Body of pancreas (tissue), 4 donors: ENCODE data around the gene EPG5. TPM values are rescaled to one million over a fixed set of nuclear protein-coding genes. Genes with fewer than 3 reads are reported as not detected.

ENCODE experiments used
- ATAC-seq: fragments of 150-250 bp; one replicate; pipeline ENCODE4 v1.9.1; 2016
- DNase-seq, 4 donors: peaks; one replicate each; pipeline ENCODE4 v3.0.0-alpha.2; 2019
- H3K27ac ChIP-seq, 4 donors: fragments of 200-600 bp; sonication (generic); 1 replicate in 3 of 4; 2 replicates in 1 of 4; pipeline versions ENCODE4 v1.5.1 to v1.6.1; 2016 to 2019; ENCODE audit warnings: mild to moderate bottlenecking in 1 of 4, mixed read lengths in 1 of 4, moderate library complexity in 1 of 4
- H3K27me3 ChIP-seq, 2 donors: fragments of 200-600 bp; sonication (generic); one replicate each; pipeline ENCODE4 v1.6.0; 2016; ENCODE audit warnings: mild to moderate bottlenecking in 1 of 2
- H3K36me3 ChIP-seq, 2 donors: fragments of 200-600 bp; sonication (generic); replicated peaks in 1 of 2; 2 replicates each; pipeline ENCODE4 v1.5.1; 2016; ENCODE audit warnings: low read depth in 2 of 2; ENCODE audit not compliant: insufficient read depth in 1 of 2
- H3K4me1 ChIP-seq: fragments of 200-600 bp; sonication (generic); one replicate; pipeline ENCODE4 v1.6.0; 2016
- H3K4me3 ChIP-seq, 2 donors: fragments of 200-600 bp; sonication (generic); 1 replicate in 1 of 2; 2 replicates in 1 of 2; pipeline ENCODE4 v1.5.1; 2016 to 2019
- H3K9me3 ChIP-seq, 3 donors: fragments of 200-600 bp; sonication (generic); 1 replicate in 2 of 3; 2 replicates in 1 of 3; pipeline ENCODE4 v1.5.1; 2016
- CTCF ChIP-seq, 7 experiments: fragments of 450-650 bp in 4 of 7; fragments of 200-600 bp in 3 of 7; sonication (generic) in 3 of 7; IDR thresholded peaks; one replicate each; pipeline ENCODE4 v1.5.1; 2016 to 2019; ENCODE audit warnings: antibody characterized with exemption in 7 of 7
- POLR2A ChIP-seq, 3 donors: fragments of 450-650 bp; IDR thresholded peaks; one replicate each; pipeline ENCODE4 v1.6.1; 2016; ENCODE audit warnings: antibody characterized with exemption in 3 of 3, mild to moderate bottlenecking in 2 of 3
- WGBS, 2 donors: methylation state at CpG; one replicate each; pipeline ENCODE4 v1.1.5; 2017; 5-methylcytosine and 5-hydroxymethylcytosine counted together
- intact Hi-C: fragments of 100-400 bp; cut with DNase I; formaldehyde crosslinking; loops from one replicate; pipeline ENCODE4 v1.15.1; 2023
- total RNA-seq, 2 donors: library from RNA; depleted of rRNA; stranded (reverse); fragments of >200 nt; gene quantifications; one replicate each; pipeline ENCODE4 v1.1.0, GENCODE V29; 2016

Gene EPG5
- total RNA-seq, 2 donors from 2014 or later: 13.2 to 14.5 TPM

GRCh38 chr18:45945669-45946068 is 21.5 kb downstream of the EPG5 start:
- H3K4me1 ChIP-seq: no peaks in the 10 kb centered on the region
- H3K4me3 ChIP-seq: no peak overlapping the region
- intact Hi-C loops: no loop called here
- peaks cover 0 to 53% of the 10 kb centered on the region in 2 donors for H3K36me3 ChIP-seq
- no peak for DNase-seq
- WGBS, 2 donors: 74% methylated on average over 5 of the region's 5 CpGs
- H3K27ac ChIP-seq: no peak overlapping the region
- TF ChIP-seq CTCF (IDR thresholded peaks at IDR 0.05) (no peak), POLR2A (IDR thresholded peaks at IDR 0.05) (no peak)
- ATAC-seq: no peak
- H3K27me3 ChIP-seq: no peaks in the 10 kb centered on the region
- H3K9me3 ChIP-seq: no peaks in the 10 kb centered on the region

GRCh38 chr18:45940724-45941123 is 26.4 kb downstream of the EPG5 start:
- H3K4me1 ChIP-seq: no peaks in the 10 kb centered on the region
- H3K27ac ChIP-seq: no peak overlapping the region
- intact Hi-C loops: no loop called here
- ATAC-seq: no peak
- H3K36me3 ChIP-seq: peaks cover 0 to 47% of the 10 kb centered on the region in 2 donors
- TF ChIP-seq CTCF (IDR thresholded peaks at IDR 0.05): no peak
- no peaks in the 10 kb centered on the region for H3K27me3 ChIP-seq
- DNase-seq: no peak
- no peak overlapping the region for H3K4me3 ChIP-seq
- no peaks in the 10 kb centered on the region for H3K9me3 ChIP-seq
- 84 to 92% methylated on average over 2 of the region's 2 CpGs for WGBS, 2 donors

GRCh38 chr18:45939236-45939635 is 27.9 kb downstream of the EPG5 start:
- Histone ChIP-seq H3K9me3 (no peaks in the 10 kb centered on the region), H3K27ac (no peak overlapping the region), H3K36me3 (peaks cover 0 to 37% of the 10 kb centered on the region in 2 donors), H3K27me3 (no peaks in the 10 kb centered on the region), H3K4me3 (no peak overlapping the region), H3K4me1 (no peaks in the 10 kb centered on the region)
- no peak for DNase-seq
- WGBS, 2 donors: 95 to 100% methylated on average over 2 of the region's 2 CpGs
- TF ChIP-seq CTCF (IDR thresholded peaks at IDR 0.05) (no peak), POLR2A (IDR thresholded peaks at IDR 0.05) (no peak)
- no peak for ATAC-seq
- intact Hi-C loops: no loop called here

GRCh38 chr18:45938488-45938935 is 28.6 kb downstream of the EPG5 start:
- no peak for ATAC-seq
- 63 to 80% methylated on average over 2 of the region's 2 CpGs for WGBS, 2 donors

More at GRCh38 chr18:45938488-45938935, 28.6 kb downstream of the EPG5 start:
- intact Hi-C loops: no loop called here
- Histone ChIP-seq H3K4me3 (no peak overlapping the region), H3K27ac (no peak overlapping the region), H3K36me3 (peaks cover 0 to 32% of the 10 kb centered on the region in 2 donors), H3K27me3 (no peaks in the 10 kb centered on the region), H3K4me1 (no peaks in the 10 kb centered on the region), H3K9me3 (no peaks in the 10 kb centered on the region)
- DNase-seq: no peak
- TF ChIP-seq POLR2A (IDR thresholded peaks at IDR 0.05): no peak
- TF ChIP-seq CTCF (IDR thresholded peaks at IDR 0.05): no peak
